ENCODE data around the gene OPCML.

DNA sequence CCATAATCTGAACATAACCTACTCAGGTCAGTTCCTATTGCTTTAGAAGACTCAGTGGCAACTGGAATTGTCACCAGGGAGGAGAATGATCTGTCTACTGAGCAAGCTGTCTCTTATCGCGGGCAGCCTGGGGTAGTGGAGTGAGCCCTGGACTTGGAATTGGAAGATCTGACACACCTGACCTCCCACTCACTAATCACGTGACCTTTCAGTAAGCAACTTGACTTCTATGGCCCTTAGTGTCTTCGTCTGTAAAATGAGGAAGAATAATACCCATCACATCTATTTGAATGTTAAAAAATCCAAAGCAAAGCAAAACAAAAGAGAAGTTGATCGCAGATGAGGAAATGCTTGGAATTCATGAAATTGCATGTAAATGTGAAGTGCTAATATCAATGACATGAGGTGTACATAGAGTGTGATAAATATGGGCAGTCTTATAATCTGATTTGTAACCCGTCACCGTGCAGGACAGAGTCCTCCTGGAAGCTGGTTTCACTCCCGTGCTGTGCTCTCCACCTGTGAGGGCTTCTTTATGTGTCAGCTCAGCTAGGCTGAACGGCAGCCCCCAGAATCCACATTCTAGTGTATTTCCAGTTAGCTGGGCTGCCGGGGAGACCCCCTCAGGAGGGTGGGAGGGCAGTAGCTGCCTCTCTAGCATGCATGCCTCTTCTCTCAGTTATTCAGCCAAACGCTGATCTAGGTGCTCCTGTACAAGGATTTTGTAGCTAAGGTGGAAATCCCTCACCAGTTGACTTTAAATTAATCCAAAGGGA lies 482.9 kb downstream of the OPCML start:
- TF ChIP-seq CTCF (IDR thresholded peaks at IDR 0.05): no peak
- TF ChIP-seq POLR2AphosphoS5 (IDR thresholded peaks at IDR 0.05; ENCODE audit: insufficient read depth in 1 of 2, low read depth in 1 of 2): no peak

All from vagina (tissue), 2 donors.